ENCODE measurements around the gene RXRB.

RXRB gene

GRCh38 chr6:33197431-33198048, 2.9 kb downstream of the RXRB start:
- no peak for DNase-seq (ENCODE audit: low read depth, low spot score)

- DNase-seq (ENCODE audit: low read depth, low spot score): no peak
Observed at GRCh38 chr6:33195304-33196165, 4.9 kb downstream of the RXRB start.

- DNase-seq (ENCODE audit: low read depth, low spot score): no peak
Observed at GRCh38 chr6:33194431-33194979, 6.0 kb downstream of the RXRB start.

DNA sequence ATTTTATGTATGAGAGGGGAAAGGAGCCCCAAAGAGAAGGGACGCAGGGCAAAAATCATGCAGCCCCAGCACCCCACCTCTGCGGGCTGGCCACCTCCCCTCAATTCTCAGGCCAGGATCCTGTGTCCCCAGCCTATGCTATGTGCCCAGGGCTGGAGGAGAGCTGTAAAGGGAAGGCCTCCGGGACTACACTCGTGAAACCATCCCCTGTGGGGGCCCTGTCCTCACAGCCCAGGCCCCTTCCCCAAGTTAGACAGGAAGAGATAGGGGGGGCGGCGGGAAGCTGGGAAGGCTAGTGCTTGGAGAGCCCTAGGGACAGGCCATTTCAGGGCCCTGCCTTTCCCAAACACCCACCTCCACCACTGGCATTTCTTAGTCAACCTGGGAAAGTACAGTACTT, 6.8 kb downstream of the RXRB start:
- DNase-seq (ENCODE audit: low read depth, low spot score): no peak

- no peak for DNase-seq (ENCODE audit: low read depth, low spot score)
Observed at GRCh38 chr6:33192671-33193602, 7.5 kb downstream of the RXRB start.

DNA sequence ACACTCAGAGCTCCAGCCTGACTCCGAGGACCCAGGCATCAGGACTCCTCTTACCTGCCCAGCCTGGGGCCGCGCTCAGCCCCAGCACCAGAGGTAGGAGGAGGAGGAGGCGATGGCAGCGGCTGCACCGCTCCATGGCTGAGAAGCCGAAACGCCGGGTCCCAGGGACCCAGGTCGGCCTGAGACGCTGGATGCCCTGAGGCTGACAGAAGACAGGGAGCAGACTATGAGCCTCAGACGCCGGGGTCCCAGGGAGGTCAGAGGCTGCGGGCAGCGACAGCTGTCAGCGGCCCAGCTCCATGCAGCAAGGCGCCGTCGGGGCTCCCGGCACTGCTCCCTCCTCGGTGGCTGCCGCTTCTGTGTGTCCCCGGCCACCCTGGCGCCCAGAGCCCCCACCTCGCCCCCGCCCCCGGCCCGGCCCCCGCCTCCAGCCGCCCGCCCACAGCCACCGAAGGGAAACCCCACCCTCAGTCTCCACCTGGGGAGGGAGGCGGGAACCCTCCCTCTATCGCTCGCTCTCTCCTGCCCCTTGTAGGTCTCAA, 8.3 kb downstream of the RXRB start, which contains the start of gene COL11A2:
COL11A2 (minus strand) TSS at position 363 of the 542 bp plus-strand sequence; CDS start at position 136, 227 bp downstream.
- no peak for DNase-seq (ENCODE audit: low read depth, low spot score)

- DNase-seq (ENCODE audit: low read depth, low spot score): no peak
Observed at GRCh38 chr6:33191383-33192104, 8.9 kb downstream of the RXRB start.

DNA sequence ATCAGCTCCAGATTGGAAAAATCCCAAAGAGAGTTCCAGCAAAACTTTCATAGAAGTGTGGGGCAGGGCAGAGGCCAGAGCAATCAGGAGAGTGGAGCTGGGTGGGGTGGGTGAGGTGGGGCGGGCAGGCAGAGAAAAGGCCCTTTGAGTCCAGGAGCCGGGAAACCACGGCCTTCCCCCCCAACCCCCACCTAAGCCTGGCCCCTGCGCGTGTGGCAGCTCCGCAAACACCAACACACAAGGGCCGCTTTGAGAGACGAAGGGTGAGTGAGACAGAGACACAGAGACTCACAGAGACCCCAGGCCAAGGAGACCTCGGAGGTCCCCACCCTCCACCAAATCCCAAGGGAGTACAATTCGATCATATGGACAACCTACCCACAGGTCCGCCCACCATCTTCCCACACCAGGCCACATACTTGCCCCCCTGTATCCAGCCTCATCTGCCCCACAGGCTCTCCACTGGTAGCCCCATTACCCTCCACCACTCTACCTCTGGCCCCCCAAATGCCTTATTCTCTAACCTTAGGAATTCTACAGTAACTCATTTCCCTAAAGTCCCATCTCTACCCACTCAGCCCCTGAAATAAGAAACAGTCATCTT, 9.9 kb downstream of the RXRB start:
- DNase-seq (ENCODE audit: low read depth, low spot score): no peak

GRCh38 chr6:33189625-33190448, 10.6 kb downstream of the RXRB start:
- DNase-seq (ENCODE audit: low read depth, low spot score): no peak

GRCh38 chr6:33189164-33189563, 11.3 kb downstream of the RXRB start:
- DNase-seq (ENCODE audit: low read depth, low spot score): no peak

GRCh38 chr6:33187809-33188208, 12.7 kb downstream of the RXRB start:
- no peak for DNase-seq (ENCODE audit: low read depth, low spot score)

DNA sequence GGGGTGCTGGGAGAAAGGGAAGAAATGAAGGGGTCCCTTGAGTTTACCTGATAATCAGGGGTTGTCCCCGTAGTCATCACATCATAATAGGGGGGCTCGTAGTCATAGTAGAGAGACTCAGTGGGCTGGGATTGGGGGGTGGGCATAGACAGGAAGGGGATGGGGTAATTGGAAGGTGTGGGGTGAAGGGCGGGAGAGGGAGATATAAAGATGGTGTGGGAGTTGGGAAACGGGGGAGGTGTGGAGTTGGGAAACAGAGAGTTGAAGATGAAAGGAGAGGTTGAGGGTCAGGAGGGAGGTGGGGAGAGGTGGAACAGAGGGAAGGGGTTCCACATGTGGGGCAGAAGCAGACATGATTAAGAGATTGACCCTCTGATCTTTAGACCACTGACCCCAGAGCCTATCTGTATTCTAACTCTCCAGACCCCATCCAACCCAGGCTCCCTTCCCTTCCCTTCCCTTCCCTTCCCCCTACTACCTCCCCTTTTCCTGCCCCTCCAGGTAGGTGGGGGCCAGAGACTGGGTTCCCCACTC, 14.7 kb downstream of the RXRB start:
- no peak for DNase-seq (ENCODE audit: low read depth, low spot score)

GRCh38 chr6:33185190-33185589, 15.3 kb downstream of the RXRB start:
- no peak for DNase-seq (ENCODE audit: low read depth, low spot score)

- DNase-seq (ENCODE audit: low read depth, low spot score): no peak
Observed at GRCh38 chr6:33183071-33183683, 17.3 kb downstream of the RXRB start.

- no peak for DNase-seq (ENCODE audit: low read depth, low spot score)
Observed at GRCh38 chr6:33181141-33181540, 19.3 kb downstream of the RXRB start.

DNA sequence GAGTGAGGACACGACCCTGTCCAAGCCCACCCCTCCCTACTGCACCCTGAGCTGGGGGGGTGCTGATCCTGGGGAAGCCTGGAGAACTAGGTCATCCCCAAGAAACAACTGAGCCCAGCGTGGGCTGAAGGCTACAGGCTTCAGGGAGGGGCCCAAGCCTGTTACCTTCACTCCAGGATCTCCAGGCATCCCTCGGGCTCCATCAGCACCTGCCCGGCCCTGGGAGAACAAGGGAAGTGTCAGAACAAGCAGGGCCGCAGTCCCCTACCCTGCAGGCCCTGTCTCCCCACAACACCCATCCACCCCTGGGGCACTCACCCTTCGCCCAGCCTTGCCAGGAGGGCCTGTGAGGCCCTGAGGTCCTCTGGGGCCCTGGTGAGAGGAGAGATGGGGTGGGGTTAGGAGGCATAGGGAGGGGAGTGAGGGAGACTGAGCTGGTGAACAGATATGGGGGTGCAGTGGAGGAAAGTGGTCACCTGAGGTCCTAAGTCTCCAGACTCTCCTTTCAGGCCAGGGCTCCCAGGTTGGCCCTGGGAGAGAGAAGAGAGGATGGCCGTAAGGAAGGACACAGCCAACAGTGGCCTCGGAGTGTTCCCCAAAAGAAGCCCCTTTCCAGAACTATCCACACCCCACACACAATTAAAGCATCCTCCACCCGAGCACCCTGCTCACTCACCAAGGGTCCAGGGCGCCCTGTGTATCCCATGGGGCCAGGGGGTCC, 21.6 kb downstream of the RXRB start:
- DNase-seq (ENCODE audit: low read depth, low spot score): no peak

GRCh38 chr6:33177552-33178446, 22.7 kb downstream of the RXRB start:
- no peak for DNase-seq (ENCODE audit: low read depth, low spot score)

Measured in activated CD4-positive, CD25-positive, alpha-beta regulatory T cell treated with anti-CD3 and anti-CD28 coated beads, Interleukin-2, amount 50 U/mL, for 16 hours (primary cell).